AG09309 (cell line): ENCODE results near the gene LUC7L.
A peak's percentile ranks its signal among the peaks of the same experiment; 100 is the strongest.
"Not testable (repeated sequence)": the region's sequence is repeated elsewhere in the genome, so short reads cannot be mapped to it uniquely, and the experiment has no call there.

Experiments used
- DNase-seq: peaks from one replicate; pipeline ENCODE4 v3.0.0-alpha.2; 2010; ENCODE audit warnings: low read depth
- H3K4me3 ChIP-seq: 2 replicates; pipeline ENCODE4 v1.5.1; 2011; ENCODE audit warnings: mild to moderate bottlenecking, low read depth, low read length, moderate library complexity; ENCODE audit not compliant: control insufficient read depth
- TF ChIP-seq, protein P1 (sequence below): IDR thresholded peaks from 2 replicates; pipeline ENCODE4 v1.5.1; 2011; ENCODE audit warnings: mild to moderate bottlenecking, low read depth, low read length, inconsistent platforms; ENCODE audit not compliant: insufficient read depth, control insufficient read depth; ENCODE audit errors: missing control alignments

LUC7L gene

DNA sequence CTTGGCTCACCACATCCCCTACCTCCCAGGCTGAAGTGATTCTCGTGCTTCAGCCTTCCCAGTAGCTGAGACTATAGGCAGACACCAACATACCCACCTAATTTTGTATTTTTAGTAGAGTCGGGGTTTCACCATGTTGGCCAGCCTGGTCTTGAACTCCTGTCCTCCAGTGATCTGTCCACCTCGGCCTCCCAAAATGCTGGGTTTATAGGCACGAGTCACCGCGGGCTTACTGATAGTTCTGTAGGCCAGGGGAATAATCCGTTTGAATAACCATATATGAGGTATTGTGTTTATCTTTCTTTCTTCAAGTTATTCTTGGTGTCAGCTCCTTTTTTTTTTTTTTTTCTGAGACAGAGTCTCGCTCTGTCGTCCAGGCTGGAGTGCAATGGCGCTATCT, 13.0 kb upstream of the LUC7L start:
- DNase-seq = no peak
- H3K4me3 ChIP-seq = no peak overlapping the region
- TF ChIP-seq, protein P1, sequence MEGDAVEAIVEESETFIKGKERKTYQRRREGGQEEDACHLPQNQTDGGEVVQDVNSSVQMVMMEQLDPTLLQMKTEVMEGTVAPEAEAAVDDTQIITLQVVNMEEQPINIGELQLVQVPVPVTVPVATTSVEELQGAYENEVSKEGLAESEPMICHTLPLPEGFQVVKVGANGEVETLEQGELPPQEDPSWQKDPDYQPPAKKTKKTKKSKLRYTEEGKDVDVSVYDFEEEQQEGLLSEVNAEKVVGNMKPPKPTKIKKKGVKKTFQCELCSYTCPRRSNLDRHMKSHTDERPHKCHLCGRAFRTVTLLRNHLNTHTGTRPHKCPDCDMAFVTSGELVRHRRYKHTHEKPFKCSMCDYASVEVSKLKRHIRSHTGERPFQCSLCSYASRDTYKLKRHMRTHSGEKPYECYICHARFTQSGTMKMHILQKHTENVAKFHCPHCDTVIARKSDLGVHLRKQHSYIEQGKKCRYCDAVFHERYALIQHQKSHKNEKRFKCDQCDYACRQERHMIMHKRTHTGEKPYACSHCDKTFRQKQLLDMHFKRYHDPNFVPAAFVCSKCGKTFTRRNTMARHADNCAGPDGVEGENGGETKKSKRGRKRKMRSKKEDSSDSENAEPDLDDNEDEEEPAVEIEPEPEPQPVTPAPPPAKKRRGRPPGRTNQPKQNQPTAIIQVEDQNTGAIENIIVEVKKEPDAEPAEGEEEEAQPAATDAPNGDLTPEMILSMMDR = no peak

DNA sequence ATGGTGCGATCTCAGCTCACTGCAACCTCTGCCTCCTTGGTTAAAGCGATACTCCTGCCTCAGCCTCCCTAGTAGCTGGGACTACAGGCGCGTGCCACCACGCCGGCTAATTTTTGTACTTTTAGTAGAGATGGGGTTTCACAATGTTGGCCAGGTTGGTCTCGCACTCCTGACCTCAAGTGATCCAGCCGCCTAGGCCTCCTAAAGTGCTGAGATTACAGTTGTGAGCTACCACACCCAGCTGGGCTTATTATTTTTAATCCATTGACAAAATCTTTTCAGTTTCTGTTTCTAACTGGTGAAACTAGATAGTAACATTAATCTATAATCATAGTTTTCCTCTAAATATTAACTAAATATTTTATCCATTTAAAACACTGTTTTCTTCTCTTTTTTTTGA, 11.3 kb upstream of the LUC7L start:
- DNase-seq = no peak
- no peak overlapping the region for H3K4me3 ChIP-seq
- TF ChIP-seq, protein P1 = no peak

DNA sequence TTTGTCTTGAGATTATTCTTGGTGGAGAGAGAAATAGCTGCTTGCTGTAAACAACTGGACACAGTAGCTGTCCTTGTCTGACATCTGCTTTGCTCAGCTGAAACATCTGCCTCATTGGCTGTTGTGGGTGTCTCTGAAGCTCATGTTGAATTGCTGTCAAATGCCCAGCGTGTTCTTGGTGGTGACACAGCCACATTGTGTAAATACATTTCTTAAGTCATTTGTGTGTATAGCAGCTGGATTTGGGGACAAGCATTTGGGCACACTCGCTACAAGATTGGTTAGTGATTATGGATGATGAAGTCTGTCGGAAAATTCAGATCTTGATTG, 10.7 kb upstream of the LUC7L start:
- no peak overlapping the region for H3K4me3 ChIP-seq
- TF ChIP-seq, protein P1 = no peak
- no peak for DNase-seq

DNA sequence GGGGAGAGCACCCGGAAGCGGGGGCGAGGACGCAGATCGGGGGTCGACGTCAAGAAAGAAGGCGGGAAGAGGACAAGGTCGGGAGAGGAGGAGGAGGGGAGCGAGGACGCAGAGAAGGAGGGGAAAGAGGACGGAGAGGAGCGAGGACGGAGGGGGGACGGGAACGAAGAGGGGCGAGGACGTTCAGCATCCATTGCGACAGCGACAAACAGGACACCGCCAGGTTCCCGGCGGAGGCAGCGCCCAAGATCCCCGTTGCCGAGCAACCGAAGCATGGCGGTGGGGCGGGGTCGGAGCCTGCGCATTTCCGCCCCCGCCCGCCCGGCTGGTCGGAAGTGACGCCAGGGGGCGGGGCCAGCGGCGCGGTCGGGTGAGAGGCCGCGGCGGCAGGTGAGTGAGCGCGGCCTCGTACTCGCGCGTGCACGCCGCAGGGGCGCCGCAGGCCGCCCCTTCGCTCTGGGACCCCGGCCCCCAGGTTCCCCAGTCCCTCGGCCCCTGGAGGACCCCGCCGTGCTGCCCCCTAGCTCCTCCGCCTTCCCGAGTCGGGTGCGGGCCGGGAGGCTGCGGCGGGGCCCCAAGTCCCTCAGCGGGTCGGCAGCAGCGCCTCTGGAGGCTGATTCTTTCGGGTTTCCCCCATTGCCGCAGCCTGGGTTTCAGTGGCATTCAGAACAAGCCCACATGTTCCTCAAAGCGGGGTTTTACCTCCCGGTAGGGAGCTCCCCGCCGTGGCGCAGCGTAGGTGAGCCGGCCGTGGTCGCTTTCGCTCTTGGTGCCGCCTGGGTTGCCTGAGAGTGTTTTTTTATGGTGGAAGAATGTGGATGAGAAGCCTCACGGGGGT, 5.4 kb upstream of the LUC7L start, which contains the start of gene FAM234A:
TSS of gene FAM234A (plus strand) at position 354 of the 838 bp plus-strand sequence. CDS start 19,593 bp downstream, outside the sequence.
- TF ChIP-seq, protein P1 = peak; percentile 43
- peak; percentile 21 for DNase-seq
- H3K4me3 ChIP-seq = peak within 1 kb of the TSS; percentile 67

DNA sequence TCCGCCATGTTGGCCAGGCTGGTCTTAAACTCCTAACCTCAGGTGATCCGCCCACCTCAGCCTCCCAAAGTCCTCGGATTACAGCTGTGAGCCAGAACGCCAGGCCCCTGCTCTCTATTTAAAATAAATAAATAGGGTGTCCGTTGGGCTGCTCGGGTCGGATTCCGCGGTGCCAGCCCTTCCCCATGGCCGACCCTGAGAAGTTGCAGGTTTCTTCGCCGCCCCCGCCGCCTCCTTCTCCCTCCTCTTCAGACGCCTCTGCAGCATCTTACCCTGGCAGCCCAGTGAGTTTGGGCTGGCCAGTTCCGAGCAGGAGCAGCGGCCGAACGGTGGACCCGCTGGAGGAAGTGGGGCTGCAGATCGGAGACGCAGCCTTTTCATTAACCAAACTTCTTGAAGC, 1.7 kb upstream of the LUC7L start:
- no peak overlapping the region for H3K4me3 ChIP-seq
- no peak for DNase-seq
- TF ChIP-seq, protein P1 = no peak

DNA sequence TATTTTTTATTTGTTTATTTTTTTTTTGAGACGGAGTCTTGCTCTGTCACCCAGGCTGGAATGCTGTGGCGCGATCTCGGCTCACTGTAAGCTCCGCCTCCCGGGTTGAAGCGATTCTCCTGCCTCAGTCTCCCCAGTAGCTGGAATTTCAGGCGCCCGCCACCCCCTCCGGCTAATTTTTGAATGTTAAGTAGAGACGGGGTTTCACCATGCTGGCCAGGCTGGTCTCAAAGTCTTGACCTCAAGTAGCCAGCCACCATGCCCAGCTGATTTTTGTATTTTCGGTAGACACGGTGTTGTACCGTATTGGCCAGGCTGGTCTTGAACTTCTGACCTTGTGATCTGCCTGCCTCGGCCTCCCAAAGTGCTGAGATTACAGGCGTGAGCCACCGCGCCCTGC, 1.1 kb upstream of the LUC7L start:
- H3K4me3 ChIP-seq, DNase-seq: not testable (repeated sequence)

DNA sequence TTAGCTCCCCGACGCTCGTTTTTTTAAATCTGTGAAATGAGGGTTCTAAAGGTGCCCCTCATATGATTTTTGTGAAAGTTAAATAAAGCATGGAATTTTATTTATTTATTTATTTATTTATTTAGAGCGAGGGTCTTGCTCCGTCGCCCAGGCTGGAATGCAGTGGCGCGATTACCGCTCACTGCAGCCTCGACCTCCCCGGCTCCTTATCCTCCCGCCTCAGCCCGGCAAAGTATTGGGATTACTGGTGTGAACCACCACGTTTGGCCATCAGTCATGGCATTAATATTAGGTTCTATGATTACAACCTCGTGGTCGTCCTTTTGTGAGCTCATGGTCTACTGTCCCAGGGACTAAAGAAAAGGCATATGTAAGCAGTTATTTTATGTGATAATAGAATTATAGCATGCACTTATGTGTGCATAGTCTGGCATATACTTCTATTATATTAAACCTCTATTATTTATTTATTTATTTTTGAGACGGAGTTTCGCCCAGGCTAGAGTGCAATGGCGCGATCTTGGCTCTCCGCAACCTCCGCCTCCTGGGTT, 557 bp upstream of the LUC7L start:
- peak overlapping the region; percentile 70; the same call in 1 of the 2 replicates for H3K4me3 ChIP-seq

More for the DNA sequence above, 557 bp upstream of the LUC7L start:
- no peak for DNase-seq
- TF ChIP-seq, protein P1 = no peak
